Measurements from ENCODE around the gene MYL10. TPM values are rescaled to one million over a fixed set of nuclear protein-coding genes. Genes with fewer than 3 reads are reported as not detected.
A peak's percentile ranks its signal among the peaks of the same experiment; 100 is the strongest.

The MYL10 gene
- polyA plus RNA-seq, 1 of the 3 experiments (the other 2 are of a cell fraction) = not detected

GRCh38 chr7:101615446-101615845, 13.7 kb downstream of the MYL10 start (continued):
- TF ChIP-seq YY1 (IDR thresholded peaks at IDR 0.05; ENCODE audit: low read depth) (no peak), POLR2AphosphoS5 (IDR thresholded peaks at IDR 0.05; ENCODE audit: low read depth, low read length) (no peak)

GRCh38 chr7:101614939-101615302, 14.2 kb downstream of the MYL10 start:
- TF ChIP-seq MAX (IDR thresholded peaks at IDR 0.05; ENCODE audit: low read depth) (no peak), ZBTB33 (IDR thresholded peaks at IDR 0.05; ENCODE audit: borderline replicate concordance, low read depth) (no peak), RFX5 (IDR thresholded peaks at IDR 0.05; ENCODE audit: low read length) (no peak), USF1 (IDR thresholded peaks at IDR 0.05; ENCODE audit: borderline replicate concordance, low read depth) (no peak), CHD2 (IDR thresholded peaks at IDR 0.05; ENCODE audit: low read length, partially characterized antibody) (no peak), RCOR1 (IDR thresholded peaks at IDR 0.05; ENCODE audit: low read length) (no peak), RXRA (IDR thresholded peaks at IDR 0.05; ENCODE audit: borderline replicate concordance, low read depth) (no peak), CTCF (IDR thresholded peaks at IDR 0.05) (no peak), REST (IDR thresholded peaks at IDR 0.05; ENCODE audit: low read depth, low read length) (no peak), GABPA (IDR thresholded peaks at IDR 0.05; ENCODE audit: low read depth) (no peak), MXI1 (IDR thresholded peaks at IDR 0.05; ENCODE audit: low read depth, low read length) (no peak), POLR2AphosphoS5 (IDR thresholded peaks at IDR 0.05; ENCODE audit: low read depth, low read length) (no peak), TEAD4 (IDR thresholded peaks at IDR 0.05; ENCODE audit: borderline replicate concordance, insufficient read depth) (no peak), TAF1 (IDR thresholded peaks at IDR 0.05; ENCODE audit: borderline replicate concordance, low read depth, low read length) (no peak), RAD21 (IDR thresholded peaks at IDR 0.05; ENCODE audit: low read length) (no peak), SMC3 (IDR thresholded peaks at IDR 0.05; ENCODE audit: low read depth, low read length) (no peak), FOXJ3 (CRISPR knock-in tag; IDR thresholded peaks at IDR 0.05) (no peak), TCF12 (IDR thresholded peaks at IDR 0.05) (no peak), NFIC (IDR thresholded peaks at IDR 0.05; ENCODE audit: borderline replicate concordance) (no peak)
- H3K9ac ChIP-seq = no peak overlapping the region
- no peaks in the 10 kb centered on the region for H3K36me3 ChIP-seq (replicated peaks in 1 of 2; ENCODE audit: control insufficient read depth in 1 of 2, insufficient read depth in 2 of 2, low read length in 1 of 2)
- no peaks in the 10 kb centered on the region for H3K9me3 ChIP-seq
- ChIA-PET POLR2A (no interaction called here), CTCF (interaction anchor here (1.2 to 7.7 kb wide), 3 partner anchors 14 to 199 kb away, joined by 4 to 70 read pairs (median 5); no protein-coding TSS in a partner anchor)
- peak overlapping the region; percentile 52; the same call in 1 of the 2 replicates for H2AFZ ChIP-seq (ENCODE audit: low read depth)
- no peaks in the 10 kb centered on the region for H3K27me3 ChIP-seq (ENCODE audit: insufficient read depth)
- no peak overlapping the region for H3K27ac ChIP-seq (ENCODE audit: low read depth in 2 of 2, low read length in 1 of 2)
- H3K4me3 ChIP-seq (ENCODE audit: low read depth in 2 of 2, low read length in 1 of 2) = no peak overlapping the region
- peaks cover 6% of the 10 kb centered on the region in 2 experiments; a peak in 3 of 4 replicates for H3K4me1 ChIP-seq (ENCODE audit: control insufficient read depth in 1 of 2, insufficient read depth in 2 of 2, low read depth in 1 of 2, low read length in 1 of 2)
- no peaks in the 10 kb centered on the region for H3K9me2 ChIP-seq
- WGBS (ENCODE audit: low lambda C conversion rate) = 64% methylated on average over 8 of the region's 9 CpGs
- peak overlapping the region; percentile 10; the same call in 1 of the 2 replicates for H3K4me2 ChIP-seq
- no peaks in the 10 kb centered on the region for H3F3A ChIP-seq (replicated peaks; ENCODE audit: insufficient read depth)
- DNase-seq = no peak
- H4K20me1 ChIP-seq (ENCODE audit: insufficient read depth) = no peaks in the 10 kb centered on the region
- H3K79me2 ChIP-seq (ENCODE audit: insufficient read depth) = no peaks in the 10 kb centered on the region
